ENCODE data around the gene LILRA2.

- TF ChIP-seq CTCF (conservative IDR thresholded peaks at IDR 0.05) (no peak), ZFX (IDR thresholded peaks at IDR 0.05) (no peak)
These were observed 31.9 kb upstream of the LILRA2 start for GRCh38 chr19:54541712-54542111.

Measured in C4-2B (cell line).